GM23338 (cell line): ENCODE measurements around the gene TAGLN.

Experiments used
- EZH2phosphoT487 ChIP-seq: fragments of 200-600 bp; sonication (generic); IDR thresholded peaks from one replicate; pipeline ENCODE4 v1.8.1; 2018; ENCODE audit warnings: antibody characterized with exemption; ENCODE audit not compliant: unreplicated experiment
- POLR2AphosphoS5 ChIP-seq: IDR thresholded peaks from 2 replicates; pipeline ENCODE4 v1.6.1; 2016; ENCODE audit warnings: antibody characterized with exemption, low read depth
- TF ChIP-seq, protein P1 (sequence below), 2 experiments: fragments of 200-600 bp in 1 of 2; sonication (generic) in 1 of 2; conservative IDR thresholded peaks; 2 replicates each; pipeline versions ENCODE4 v1.5.1 to v1.6.1; 2016 to 2017; ENCODE audit warnings: antibody characterized with exemption in 2 of 2, low read depth in 2 of 2, mild to moderate bottlenecking in 2 of 2, moderate library complexity in 1 of 2

DNA sequence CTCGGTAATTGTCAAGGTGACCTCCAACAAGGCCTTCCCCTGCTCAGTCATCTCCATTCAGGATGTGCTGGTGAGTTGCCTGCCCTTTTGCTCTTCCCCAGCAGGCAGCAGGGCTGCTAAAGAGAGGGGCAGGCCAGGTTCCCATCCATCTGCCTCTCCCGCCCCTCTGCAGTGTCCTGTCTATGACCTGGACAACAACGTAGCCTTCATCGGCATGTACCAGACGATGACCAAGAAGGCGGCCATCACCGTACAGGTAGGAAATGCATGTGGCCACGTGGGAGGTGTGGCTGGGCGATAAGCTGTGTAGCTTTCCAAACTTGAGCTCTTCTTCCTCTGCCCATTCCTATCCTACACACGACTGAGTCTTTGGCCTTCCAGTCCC lies 16.6 kb upstream of the TAGLN start:
- TF ChIP-seq, protein P1, sequence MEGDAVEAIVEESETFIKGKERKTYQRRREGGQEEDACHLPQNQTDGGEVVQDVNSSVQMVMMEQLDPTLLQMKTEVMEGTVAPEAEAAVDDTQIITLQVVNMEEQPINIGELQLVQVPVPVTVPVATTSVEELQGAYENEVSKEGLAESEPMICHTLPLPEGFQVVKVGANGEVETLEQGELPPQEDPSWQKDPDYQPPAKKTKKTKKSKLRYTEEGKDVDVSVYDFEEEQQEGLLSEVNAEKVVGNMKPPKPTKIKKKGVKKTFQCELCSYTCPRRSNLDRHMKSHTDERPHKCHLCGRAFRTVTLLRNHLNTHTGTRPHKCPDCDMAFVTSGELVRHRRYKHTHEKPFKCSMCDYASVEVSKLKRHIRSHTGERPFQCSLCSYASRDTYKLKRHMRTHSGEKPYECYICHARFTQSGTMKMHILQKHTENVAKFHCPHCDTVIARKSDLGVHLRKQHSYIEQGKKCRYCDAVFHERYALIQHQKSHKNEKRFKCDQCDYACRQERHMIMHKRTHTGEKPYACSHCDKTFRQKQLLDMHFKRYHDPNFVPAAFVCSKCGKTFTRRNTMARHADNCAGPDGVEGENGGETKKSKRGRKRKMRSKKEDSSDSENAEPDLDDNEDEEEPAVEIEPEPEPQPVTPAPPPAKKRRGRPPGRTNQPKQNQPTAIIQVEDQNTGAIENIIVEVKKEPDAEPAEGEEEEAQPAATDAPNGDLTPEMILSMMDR (conservative IDR thresholded peaks at IDR 0.05; ENCODE audit: low read depth in 2 of 2): no peak
- TF ChIP-seq EZH2phosphoT487 (no peak), POLR2AphosphoS5 (no peak)
